Epidermal melanocyte (primary cell): ENCODE results near the gene SMIM10L2A.
"Not testable (repeated sequence)": the region's sequence is repeated elsewhere in the genome, so short reads cannot be mapped to it uniquely, and the experiment has no call there.

Experiments used
- DNase-seq: peaks from one replicate; pipeline ENCODE4 v3.0.0; 2011; ENCODE audit warnings: low spot score; ENCODE audit not compliant: insufficient read length

SMIM10L2A gene

GRCh38 chrX:135422810-135423168, 1.0 kb downstream of the SMIM10L2A start:
- not testable (repeated sequence) for DNase-seq

- not testable (repeated sequence) for DNase-seq
These were observed 1.6 kb downstream of the SMIM10L2A start for GRCh38 chrX:135423173-135423864.

GRCh38 chrX:135424469-135424868, 2.7 kb downstream of the SMIM10L2A start:
- no peak for DNase-seq

- no peak for DNase-seq
These were observed 3.6 kb downstream of the SMIM10L2A start for GRCh38 chrX:135425026-135425965.

GRCh38 chrX:135429429-135429828, 7.7 kb downstream of the SMIM10L2A start:
- no peak for DNase-seq

GRCh38 chrX:135431886-135432285, 10.1 kb downstream of the SMIM10L2A start:
- DNase-seq: no peak

GRCh38 chrX:135432453-135432852, 10.7 kb downstream of the SMIM10L2A start:
- DNase-seq: no peak

GRCh38 chrX:135432881-135433521, 11.3 kb downstream of the SMIM10L2A start:
- no peak for DNase-seq

GRCh38 chrX:135433531-135434257, 11.9 kb downstream of the SMIM10L2A start:
- DNase-seq: no peak

GRCh38 chrX:135434258-135435138, 12.8 kb downstream of the SMIM10L2A start:
- no peak for DNase-seq

GRCh38 chrX:135435139-135435922, 13.6 kb downstream of the SMIM10L2A start:
- no peak for DNase-seq

GRCh38 chrX:135435933-135436332, 14.2 kb downstream of the SMIM10L2A start:
- DNase-seq: no peak

- DNase-seq: no peak
These were observed 14.7 kb downstream of the SMIM10L2A start for GRCh38 chrX:135436456-135436855.

GRCh38 chrX:135436966-135437866, 15.5 kb downstream of the SMIM10L2A start:
- no peak for DNase-seq

GRCh38 chrX:135437867-135438733, 16.4 kb downstream of the SMIM10L2A start:
- no peak for DNase-seq

GRCh38 chrX:135438734-135439043, 16.9 kb downstream of the SMIM10L2A start:
- DNase-seq: no peak

- no peak for DNase-seq
These were observed 28.1 kb downstream of the SMIM10L2A start for GRCh38 chrX:135449637-135450550.
